Brain microvascular endothelial cell (primary cell): ENCODE data around the gene AHRR.

Experiments used
- DNase-seq: peaks from one replicate; pipeline ENCODE4 v3.0.0-alpha.2; 2020
- H3K27ac ChIP-seq: fragments of 250-450 bp; sonication (Bioruptor Pico); 2 replicates; pipeline ENCODE4 v1.5.1; 2020; ENCODE audit warnings: mild to moderate bottlenecking, moderate library complexity
- H3K27me3 ChIP-seq: fragments of 250-450 bp; sonication (Bioruptor Pico); replicated peaks from 2 replicates; pipeline ENCODE4 v1.5.1; 2020; ENCODE audit warnings: mild to moderate bottlenecking
- H3K36me3 ChIP-seq: fragments of 250-450 bp; sonication (Bioruptor Pico); replicated peaks from 2 replicates; pipeline ENCODE4 v1.5.1; 2020; ENCODE audit warnings: mild to moderate bottlenecking
- H3K4me3 ChIP-seq: 2 replicates; pipeline ENCODE4 v1.5.1; 2011; ENCODE audit warnings: low read depth, mild to moderate bottlenecking, control low read depth, low read length, moderate library complexity
- CTCF ChIP-seq: IDR thresholded peaks from 2 replicates; pipeline ENCODE4 v1.5.1; 2011; ENCODE audit warnings: low read depth, mild to moderate bottlenecking, moderate library complexity, low read length, control low read depth, inconsistent platforms; ENCODE audit errors: missing control alignments
- in situ Hi-C: cut with HindIII; loops from 2 replicates; pipeline ENCODE4 v1.10.0; 2017; ENCODE audit warnings: low sequenced_read_pairs, low pct_ligation_motif_present

AHRR gene

GRCh38 chr5:428219-428618 is 106.7 kb downstream of the AHRR start:
- Histone ChIP-seq H3K4me3 (no peak overlapping the region), H3K27me3 (no peaks in the 10 kb centered on the region), H3K36me3 (no peaks in the 10 kb centered on the region), H3K27ac (no peak overlapping the region)
- no peak for TF ChIP-seq CTCF
- in situ Hi-C loops: no loop called here
- DNase-seq: no peak

- in situ Hi-C loops: no loop called here
- DNase-seq: no peak
- no peaks in the 10 kb centered on the region for H3K36me3 ChIP-seq
- H3K27ac ChIP-seq: no peak overlapping the region
- TF ChIP-seq CTCF: no peak
- H3K27me3 ChIP-seq: no peaks in the 10 kb centered on the region
- no peak overlapping the region for H3K4me3 ChIP-seq
Observed at GRCh38 chr5:428754-429452, 107.4 kb downstream of the AHRR start.

GRCh38 chr5:429453-430188 is 108.1 kb downstream of the AHRR start:
- Histone ChIP-seq H3K4me3 (no peak overlapping the region), H3K27me3 (no peaks in the 10 kb centered on the region), H3K27ac (no peak overlapping the region), H3K36me3 (no peaks in the 10 kb centered on the region)
- in situ Hi-C loops: no loop called here
- DNase-seq: peak; percentile 38
- no peak for TF ChIP-seq CTCF

- DNase-seq: no peak
- H3K4me3 ChIP-seq: no peak overlapping the region
- no peak overlapping the region for H3K27ac ChIP-seq
- in situ Hi-C loops: no loop called here
- H3K36me3 ChIP-seq: no peaks in the 10 kb centered on the region
- no peaks in the 10 kb centered on the region for H3K27me3 ChIP-seq
- no peak for TF ChIP-seq CTCF
Observed at GRCh38 chr5:430214-430925, 108.9 kb downstream of the AHRR start.

- peak; percentile 89 for TF ChIP-seq CTCF
Observed at GRCh38 chr5:431001-431710, 109.6 kb downstream of the AHRR start.

More at GRCh38 chr5:431001-431710, 109.6 kb downstream of the AHRR start:
- in situ Hi-C loops: no loop called here
- Histone ChIP-seq H3K27me3 (no peaks in the 10 kb centered on the region), H3K36me3 (no peaks in the 10 kb centered on the region), H3K4me3 (no peak overlapping the region), H3K27ac (no peak overlapping the region)
- peak; percentile 34 for DNase-seq
